Activated CD4-positive, alpha-beta T cell treated with anti-CD3 and anti-CD28 coated beads, Interleukin-2, amount 50 U/mL, for 48 hours (primary cell): Measurements from ENCODE around the gene DNASE1.
A peak's percentile ranks its signal among the peaks of the same experiment; 100 is the strongest.

ENCODE experiments used
- DNase-seq, 2 experiments: peaks; one replicate each; pipeline ENCODE4 v3.0.0-alpha.2; 2020

The DNASE1 gene

DNA sequence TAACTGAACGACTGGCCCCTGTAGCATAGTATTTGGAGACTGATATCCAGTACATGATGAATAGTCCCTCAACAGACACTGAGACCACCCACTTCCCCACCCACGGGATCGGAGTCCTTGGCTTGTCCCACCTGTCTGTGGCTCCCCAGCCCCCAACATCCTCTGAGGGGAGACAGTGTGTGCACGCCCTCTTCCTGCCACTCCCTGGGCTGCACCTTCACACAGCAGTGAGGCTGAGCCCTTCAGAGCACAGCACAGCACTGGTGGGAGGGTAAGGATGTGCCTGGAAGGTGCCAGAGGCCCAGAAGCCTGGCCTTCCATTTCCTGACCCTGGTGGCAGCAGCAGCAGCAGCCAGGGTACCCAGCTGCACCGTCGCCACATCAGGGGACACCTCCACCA lies 11.0 kb downstream of the DNASE1 start:
- DNase-seq, result no peak

DNA sequence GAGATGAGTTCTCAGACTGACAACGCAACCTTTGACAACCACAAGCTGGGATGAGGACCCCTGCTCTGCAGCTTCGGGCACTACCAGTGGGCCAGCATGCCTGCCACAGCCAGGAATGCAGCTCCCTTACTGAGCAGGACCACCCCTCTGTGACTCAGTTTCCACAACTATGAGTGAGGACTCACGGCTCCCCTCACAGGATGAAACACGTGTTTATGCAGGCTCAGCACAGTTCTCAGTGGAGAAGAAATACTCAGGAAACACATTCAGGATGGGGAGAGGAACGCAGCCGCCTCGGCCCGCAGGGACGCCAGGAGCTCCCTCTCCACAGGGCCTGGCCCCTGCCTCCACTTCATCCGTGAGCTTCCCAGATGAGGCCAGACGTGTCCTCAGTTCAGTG lies 14.1 kb downstream of the DNASE1 start:
- DNase-seq, result no peak

DNA sequence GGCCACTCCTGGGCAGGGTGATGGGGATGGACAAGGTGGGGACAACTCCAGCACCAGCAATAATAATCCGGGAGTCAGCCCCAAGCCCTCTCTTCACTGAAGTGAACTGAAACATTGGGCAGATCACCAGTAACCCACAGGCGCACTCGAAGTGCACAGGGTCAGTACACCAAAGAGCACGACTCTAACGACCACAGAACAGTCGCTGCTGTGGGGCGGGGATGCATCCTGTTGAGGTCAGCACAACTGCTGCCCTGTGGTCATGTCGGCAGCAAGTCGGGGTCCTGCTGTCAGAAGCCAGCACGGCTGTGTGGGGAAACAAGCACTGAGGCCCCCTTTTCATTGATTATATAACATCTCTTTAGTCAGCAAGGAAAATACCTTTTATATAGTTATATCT lies 14.6 kb downstream of the DNASE1 start:
- no peak for DNase-seq

DNA sequence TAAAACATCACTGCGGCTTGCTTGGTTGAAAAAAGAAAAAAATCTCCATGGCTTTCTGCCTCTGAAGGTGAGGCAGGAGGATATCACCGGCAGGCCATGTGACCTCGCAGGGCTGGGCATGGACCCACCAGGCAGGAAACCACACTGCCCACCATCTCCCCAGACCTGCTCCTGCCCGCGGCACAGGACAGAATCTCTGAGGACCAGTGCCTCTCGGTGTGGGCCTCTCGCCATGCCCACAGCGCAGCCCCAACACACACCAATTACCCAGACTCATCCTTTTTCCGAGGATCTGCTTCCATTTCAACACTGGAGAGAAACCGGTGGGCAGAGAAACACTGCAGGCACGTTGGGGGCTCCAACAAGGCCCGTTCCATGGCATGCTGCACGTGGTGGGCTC lies 16.2 kb downstream of the DNASE1 start:
- no peak for DNase-seq

DNA sequence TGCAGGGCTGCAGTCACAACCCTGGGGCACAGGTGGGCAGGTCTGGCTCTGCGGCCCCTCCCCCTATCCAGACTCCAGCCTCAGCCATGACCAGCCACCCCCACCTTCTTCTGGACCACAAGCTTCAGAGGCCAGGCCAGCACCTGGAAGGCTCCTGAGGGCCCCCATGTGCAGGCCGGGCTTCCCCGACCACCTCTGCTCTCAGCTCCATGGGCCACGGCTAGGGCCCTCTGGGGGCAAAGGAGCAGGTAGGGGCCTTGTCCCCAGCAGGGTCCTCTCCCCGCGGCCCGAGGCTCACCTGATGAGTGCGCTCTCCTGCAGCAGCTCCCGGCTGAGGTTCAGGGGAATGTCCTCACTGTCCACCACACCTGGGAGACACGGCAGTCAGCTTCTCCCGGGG lies 16.9 kb downstream of the DNASE1 start:
- no peak for DNase-seq

DNA sequence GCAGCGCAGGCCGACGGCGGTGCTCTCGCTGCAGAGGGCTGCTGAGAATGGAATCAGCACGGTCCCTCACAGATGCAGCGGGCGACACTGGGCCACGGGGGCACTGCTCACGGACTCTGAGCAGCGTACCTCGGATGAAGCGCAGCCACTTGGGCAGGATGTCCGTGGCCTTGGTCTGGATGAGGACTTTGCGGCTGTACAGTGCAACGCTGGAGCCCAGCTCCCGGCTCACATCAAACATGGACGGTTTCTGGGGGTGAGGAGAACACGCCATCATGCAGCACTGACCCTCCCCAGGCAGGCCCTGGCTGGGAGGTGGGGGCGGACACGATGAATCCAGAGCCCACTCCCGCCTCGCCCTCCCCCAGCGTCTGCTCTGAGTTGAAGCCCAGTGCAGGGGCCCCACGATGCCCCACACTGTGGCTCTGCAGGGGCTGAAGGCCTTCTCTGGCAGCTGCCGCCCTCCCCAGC lies 18.1 kb downstream of the DNASE1 start:
- DNase-seq, result no peak

DNA sequence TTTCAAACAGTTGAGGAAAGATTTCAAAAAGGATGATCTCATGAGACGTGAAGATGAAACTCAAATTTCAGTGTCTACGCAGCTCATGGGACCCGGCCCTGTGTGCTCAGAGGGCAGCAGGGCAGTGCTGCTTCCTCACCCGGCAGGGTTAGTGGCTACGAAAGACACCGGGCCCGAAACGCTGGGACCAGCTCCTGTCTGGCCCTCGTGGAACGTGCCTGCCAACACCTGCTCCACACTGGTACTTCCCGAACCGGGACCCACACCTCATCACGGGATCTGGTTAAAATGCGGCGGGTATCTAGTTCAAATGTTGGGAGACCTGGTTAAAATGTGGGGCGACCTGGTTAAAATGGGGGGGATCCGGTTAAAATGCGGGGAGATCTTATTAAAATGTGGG lies 18.7 kb downstream of the DNASE1 start:
- DNase-seq, result no peak

DNA sequence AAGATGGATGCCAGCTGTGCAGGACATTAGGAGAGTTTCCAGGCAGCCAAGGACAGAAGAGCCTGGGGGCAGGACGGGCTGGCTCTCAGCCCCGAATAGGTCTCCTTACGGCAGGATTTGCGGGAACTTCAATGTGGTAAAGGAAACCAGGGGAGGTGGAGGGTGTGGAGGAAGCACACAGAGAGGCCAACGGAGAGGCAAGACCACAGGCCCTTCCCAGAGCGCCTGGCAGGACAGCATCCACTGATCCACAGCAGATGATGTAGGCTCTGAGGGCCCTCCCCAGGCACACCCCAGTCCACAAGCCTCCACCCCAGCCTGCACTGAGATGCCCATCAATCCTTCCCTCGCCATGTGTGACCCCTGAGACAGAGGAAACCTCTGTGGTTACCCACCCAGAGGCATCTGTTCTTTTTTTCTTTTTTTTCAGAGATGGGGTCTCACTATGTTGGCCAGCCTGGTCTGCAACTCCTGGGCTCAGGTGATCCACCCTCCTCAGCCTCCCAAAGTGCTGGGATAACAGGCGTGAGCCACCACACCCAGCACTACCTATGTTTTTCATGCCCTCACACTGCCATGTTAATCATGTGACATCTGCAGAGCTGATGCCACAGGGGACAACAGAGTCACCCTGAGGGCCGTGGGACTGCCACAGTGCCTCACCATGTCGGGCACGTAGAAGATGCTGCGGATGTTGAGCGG lies 19.3 kb downstream of the DNASE1 start:
- no peak for DNase-seq

DNA sequence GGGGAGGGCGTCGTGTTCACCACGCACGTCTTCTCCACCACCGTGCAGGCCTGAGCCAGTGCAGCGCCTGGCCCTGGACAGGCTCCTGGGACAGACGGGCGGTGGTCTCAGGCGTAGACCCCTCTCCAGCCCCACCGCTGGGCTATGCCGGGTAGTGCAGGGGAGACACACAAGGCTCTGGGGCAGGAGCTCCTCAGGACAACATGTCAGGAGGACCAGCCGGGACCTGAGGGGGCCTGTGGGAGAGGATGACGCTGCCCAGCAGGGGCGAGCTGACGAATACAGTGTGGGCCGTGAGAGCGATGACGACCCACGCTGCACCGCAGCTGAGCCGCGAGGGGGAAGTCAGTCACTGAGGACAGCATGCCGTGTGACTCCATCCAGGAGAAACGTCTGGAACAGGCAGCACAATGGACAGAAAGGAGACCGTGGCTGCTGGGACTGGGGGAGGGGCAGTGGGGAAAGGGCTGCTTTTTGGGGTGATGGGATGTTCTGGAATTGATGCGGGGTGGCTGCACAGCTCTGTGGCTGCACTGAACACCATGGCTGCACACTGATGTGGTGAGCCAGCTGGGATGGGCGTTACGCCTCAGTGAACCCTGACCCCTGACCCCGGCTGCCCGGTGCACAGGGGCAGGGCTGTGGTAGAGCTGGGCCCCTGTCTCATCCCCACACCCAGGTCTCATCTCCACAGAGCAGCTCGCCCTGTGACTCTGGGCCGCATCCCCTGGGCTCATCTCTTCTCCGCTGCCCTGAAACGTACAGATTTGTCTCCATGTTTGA lies 20.2 kb downstream of the DNASE1 start:
- DNase-seq, result no peak

DNA sequence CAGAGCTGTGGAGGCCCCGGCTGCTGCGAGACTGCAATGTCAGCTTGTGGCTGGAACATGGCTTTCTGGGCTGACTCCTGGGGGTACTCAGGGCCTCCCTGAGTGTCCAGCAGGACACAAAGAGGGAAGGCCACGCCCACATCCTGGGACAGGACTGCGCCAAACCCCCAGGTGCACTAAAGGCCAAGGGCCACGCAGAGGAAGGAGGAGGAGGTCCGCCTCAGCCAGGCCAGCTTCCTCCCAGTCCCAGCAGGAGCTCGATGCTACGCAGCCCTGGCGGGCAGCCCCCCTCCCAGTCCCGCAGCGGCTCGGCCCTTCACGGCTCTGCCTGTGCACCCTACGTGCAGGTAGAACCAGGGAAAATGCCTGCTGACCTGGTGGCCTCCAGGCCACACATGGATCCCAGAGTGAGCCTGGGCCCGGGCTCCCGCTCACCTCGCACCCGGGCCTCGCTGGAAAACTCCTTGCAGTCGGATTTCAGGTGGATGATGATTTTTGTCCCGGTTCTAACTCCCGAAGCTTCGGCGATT lies 21.2 kb downstream of the DNASE1 start:
- no peak for DNase-seq

DNA sequence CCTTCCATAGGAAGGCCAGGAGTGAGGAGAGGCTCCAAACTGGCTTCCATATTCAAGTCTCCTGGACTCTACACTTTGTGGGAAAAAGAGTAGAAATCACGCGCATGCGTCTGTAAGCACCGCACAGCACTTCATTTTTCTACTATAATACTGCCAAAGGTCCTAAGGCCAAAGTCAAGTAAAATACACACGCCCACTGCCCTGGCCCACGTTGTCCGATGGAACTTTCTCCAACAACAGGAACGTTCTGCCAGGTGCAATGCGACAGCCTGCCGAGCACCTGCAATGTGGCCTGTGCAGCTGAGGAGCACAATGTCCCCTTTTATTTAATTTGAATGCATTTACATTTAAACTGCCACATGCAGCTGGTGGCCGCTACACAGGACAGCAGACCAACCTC lies 23.5 kb downstream of the DNASE1 start:
- DNase-seq, result no peak

DNA sequence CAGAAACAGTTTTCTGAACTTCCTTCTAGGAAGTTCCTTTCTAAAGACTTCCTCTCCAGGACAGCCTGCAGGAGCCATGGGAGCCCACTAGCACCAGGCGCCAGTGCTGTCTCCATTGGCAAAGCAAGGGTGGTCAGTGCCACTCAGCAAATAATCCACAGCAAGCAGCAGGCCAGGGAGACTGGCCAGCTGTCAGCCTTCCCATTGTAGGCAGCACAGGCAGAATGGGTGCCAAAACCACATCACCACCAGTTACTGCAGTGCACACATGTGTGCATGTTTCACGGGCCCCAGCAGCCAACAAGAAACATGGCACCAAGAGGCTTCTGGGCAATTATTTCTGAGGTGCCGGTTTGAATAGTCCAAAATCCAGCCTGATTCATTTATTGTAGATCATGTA lies 26.7 kb downstream of the DNASE1 start:
- DNase-seq, result no peak

DNA sequence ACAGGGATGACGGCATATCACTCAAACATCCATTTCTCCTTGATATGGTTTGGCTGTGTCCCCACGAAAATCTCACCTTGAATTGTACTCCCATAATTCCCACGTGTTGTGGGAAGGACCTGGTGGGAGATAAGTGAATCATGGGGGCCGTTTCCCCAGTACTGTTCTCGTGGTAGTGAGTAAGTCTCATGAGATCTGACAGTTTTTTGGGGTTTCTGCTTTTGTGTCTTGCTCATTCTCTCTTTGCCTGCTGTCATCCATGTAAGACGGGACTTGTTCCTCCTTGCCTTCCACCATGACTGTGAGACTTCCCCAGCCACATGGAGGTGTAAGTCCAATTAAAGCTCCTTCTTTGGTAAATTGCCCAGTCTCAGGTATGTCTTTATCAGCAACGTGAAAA lies 32.5 kb downstream of the DNASE1 start:
- DNase-seq, result no peak

DNA sequence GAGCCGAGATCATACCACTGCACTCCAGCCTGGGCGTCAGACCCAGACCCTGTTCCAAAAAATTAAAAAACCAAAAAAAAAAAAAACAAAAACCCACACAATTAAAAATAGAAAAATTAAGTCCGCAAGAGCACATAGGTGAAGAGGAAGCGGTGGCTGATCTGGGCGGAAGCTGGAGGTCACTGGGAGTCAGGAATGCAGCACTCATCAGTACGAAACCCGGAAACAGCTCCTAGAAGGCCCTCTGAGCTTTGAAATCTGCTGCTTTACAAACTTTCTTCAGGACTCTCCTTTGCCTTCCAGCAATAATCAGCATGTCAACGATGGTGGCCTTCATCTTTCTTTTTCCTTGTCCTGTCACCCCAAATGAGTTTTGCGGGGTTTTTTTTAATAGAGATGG lies 33.3 kb downstream of the DNASE1 start:
- no peak for DNase-seq

DNA sequence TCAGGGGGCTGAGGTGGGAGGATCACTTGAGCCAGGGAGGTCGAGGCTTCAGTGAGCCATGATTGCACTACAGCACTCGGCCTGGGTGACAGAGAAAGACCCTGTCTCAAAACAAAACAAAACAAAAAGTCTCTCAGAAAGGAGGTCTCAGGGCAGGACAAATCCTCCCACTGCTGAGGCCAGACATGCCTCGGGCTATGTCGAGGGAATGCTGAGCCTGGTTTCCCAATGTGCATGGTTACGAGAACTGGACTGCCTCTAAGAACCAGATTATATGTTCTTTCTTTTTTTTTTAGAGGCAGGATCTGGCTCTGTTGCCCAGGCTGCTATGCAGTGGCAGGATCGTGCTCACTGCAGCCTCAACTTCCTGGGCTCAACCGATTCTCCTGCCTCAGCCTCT lies 35.2 kb downstream of the DNASE1 start:
- no peak for DNase-seq

DNA sequence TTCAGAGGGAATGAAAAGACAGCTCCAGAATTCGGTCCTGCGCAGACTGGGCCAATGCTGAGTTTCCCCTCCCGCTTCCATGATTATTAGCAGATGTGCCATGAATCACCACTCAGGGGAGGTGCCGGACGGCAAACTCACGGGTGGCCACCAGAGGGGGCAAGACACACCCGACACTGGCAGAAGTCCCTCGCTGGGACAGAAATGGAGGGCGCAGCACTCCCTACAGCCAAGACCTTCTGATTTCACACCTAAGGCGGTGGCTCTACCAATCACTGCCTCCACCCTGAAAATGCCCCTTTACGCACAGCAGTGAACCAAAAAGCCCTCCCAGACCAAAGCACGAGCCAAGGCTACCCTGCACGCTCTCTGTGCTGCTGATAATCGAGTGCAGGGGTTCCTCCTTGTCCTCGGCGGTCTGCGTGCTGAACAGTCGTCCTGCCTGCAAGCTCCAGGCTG lies 36.0 kb downstream of the DNASE1 start:
- peak; percentile 85 to 88 for DNase-seq

DNA sequence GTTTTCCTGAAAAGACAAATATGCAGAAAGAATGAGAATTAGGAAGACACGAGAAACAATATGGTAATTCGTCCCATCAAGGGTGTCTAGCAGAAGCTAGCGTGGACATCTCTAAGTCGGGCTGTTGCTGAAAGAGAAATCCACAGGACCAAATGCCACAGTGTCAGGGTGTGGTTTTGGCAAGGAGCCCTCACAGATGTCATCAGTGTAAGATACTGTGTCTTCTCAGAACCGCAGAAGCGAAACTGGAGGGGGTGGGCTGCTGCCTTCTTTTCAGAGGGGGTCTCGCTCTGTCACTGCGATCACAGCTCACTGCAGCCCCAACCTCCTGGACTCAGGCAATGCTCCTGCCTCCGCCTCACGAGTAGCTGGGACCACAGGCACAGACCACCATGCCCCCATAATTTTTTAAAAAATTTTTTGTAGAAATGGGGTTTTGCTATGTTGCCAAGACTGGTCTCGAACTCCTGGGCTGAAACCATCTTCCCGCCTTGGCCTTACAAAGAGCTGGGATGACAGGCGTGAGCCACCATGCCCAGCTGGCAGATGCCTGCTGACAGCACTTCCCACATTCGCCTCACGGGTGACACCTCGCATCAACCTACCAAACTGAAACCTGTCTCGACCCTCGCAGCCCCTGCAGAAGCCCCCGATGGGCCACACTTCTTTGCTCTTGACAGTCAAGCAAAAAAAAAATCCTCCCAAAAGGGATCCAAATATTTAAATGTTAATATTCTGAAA lies 36.7 kb downstream of the DNASE1 start:
- no peak for DNase-seq

DNA sequence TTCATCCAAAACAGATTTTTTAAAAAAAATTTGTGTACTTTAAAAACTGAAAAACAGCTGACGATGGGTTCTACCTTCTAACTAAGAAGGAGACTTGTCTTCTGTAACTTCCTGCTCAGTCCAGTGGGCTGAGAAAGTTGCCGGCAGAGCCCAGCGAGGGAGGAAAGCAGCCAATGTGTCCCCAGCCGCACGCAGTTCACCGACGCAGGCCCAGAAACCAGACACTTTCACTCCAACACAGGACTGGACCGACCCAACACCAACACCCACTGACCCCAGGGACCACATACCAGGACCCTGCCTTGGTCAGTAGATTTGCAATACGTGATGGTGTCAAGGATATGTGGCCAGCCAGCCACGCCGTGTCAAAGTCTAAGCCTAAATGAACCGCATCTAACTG lies 37.3 kb downstream of the DNASE1 start:
- DNase-seq, result no peak

DNA sequence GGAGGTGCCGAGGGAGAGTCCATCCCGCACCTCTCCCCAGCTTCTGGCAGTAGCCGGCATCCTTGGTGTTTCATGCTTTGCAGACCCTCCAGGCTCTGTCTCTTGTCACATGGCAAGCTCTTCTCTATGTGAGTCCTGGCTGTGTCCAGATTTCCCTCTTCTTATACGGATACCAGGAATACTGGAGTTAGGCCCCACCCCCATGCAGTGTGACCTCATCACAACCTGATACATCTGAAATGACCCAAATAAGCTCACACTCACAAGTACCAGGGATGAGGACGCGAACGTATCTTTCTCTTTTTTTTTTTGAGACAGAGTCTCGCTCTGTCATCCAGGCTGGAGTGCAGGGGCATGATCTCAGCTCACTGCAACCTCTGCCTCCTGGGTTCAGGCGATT lies 39.6 kb downstream of the DNASE1 start:
- DNase-seq, result no peak

DNA sequence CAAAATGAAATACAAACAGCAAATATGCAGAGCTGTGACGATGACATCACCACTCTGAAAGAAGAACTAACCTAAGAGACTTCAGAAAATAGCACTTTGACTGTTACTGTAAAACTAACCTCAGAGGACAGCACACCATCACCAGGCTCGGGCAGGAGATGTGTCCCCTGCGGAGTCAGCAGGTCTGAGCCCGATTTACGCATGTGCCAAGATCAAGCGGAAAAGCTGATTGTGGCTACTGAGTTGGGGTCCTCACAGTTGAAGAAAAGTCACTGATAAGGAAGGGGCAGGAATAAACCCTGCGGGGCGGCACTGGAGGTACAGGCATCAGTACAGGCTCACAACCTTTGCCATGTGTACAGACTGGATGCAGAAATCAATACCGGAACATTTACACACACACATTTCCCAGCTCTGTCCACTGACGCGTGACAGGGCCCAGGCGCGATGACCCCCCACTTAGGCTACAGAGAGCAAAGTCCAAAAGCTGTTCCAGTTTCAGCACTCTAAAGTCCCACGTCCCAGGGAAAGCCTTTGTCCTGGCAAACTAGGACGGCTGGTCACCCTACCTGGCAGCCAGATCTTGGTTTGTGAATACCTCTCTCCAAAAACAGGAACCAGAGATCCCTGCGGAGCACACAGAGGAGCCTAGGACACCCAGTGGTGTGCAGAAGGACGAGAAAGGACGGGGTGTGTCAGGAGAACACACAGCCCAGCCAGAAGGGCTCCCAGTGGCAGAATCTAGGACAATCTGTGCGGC lies 41.3 kb downstream of the DNASE1 start:
- no peak for DNase-seq

DNA sequence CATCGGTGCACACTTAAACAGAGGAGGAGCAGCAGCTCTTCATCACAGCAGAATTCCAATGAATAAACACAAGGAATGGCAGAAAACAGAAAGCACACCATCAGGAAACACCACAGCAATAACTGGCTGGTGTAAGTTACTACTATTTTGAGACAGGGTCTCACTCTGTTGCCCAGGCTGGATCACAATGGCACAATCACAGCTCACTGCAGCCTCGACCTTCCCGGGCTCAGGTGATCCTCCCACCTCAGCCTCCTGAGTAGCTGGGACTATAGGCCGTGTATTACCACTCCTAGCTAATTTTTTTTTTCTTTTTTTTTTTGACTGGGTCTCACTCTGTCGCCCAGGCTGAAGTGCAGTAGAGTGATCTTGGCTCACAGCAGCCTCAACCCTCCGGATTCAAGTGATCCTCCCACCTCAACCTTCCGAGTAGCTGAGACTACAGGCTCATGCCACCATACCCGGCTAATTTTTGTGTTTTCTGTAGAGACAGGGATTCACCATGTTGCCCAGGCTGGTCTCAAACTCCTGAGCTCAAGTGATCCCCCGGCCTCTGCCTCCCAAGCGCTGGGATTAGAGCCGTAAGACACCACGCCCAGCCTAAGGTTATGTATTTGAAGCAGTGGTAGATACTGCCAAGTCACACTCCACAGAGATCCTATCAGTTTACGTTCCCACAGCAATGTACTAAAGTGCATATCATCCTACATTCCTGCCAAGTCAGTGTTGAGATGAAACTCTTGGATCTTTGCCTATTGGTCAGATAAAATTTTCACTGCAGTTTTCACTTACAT lies 42.1 kb downstream of the DNASE1 start:
- DNase-seq, result no peak

DNA sequence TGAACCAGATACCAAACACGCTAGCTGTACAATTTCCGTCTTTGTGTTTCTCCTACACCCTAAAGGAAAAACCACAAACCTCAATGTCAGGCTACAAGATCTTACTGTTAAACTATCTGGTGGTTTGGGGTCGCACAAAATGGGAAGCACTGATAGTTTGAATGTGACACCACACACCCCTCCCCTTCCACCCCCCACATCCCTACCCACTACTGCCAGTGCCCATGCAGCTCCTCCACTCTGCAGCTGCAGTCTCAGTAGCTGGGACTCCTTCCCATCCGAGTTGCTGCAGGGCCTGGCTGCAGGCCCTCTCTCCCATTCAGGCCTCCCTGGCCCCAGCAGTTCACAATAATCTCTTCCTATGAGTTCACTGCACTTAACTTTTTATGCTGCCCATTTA lies 44.5 kb downstream of the DNASE1 start:
- DNase-seq, result no peak
